Nephron progenitor cell (in vitro differentiated cells): ENCODE results near the gene GYS1.

Source experiments
- DNase-seq: peaks from one replicate; pipeline ENCODE4 v3.0.0; 2021
- H3K27ac Mint-ChIP-seq: 2 replicates; pipeline ENCODE4 v1.8.0; 2021; ENCODE audit warnings: mild to moderate bottlenecking, moderate library complexity, mixed read lengths
- H3K27me3 Mint-ChIP-seq: 2 replicates; pipeline ENCODE4 v1.8.0; 2021; ENCODE audit warnings: mild to moderate bottlenecking, low read depth, mixed read lengths; ENCODE audit not compliant: poor library complexity
- H3K36me3 Mint-ChIP-seq: 2 replicates; pipeline ENCODE4 v1.8.0; 2021; ENCODE audit warnings: low read depth, mixed read lengths
- H3K4me1 Mint-ChIP-seq: 2 replicates; pipeline ENCODE4 v1.8.0; 2021; ENCODE audit warnings: mixed read lengths
- H3K4me3 Mint-ChIP-seq: 2 replicates; pipeline ENCODE4 v1.8.0; 2021; ENCODE audit warnings: mild to moderate bottlenecking, moderate library complexity, mixed read lengths
- H3K9me3 Mint-ChIP-seq: 2 replicates; pipeline ENCODE4 v1.8.0; 2021; ENCODE audit warnings: mild to moderate bottlenecking, moderate library complexity, mixed read lengths
- CTCF ChIP-seq: fragments of 200-600 bp; sonication (generic); IDR thresholded peaks from 2 replicates; pipeline ENCODE4 v1.5.0; 2021; ENCODE audit warnings: antibody characterized with exemption

GYS1 gene

GRCh38 chr19:48970139-48970766 lies 22.9 kb downstream of the GYS1 start:
- Mint-ChIP-seq H3K36me3 (peaks cover 54% of the 10 kb centered on the region), H3K4me1 (peaks cover 37% of the 10 kb centered on the region), H3K27ac (peak overlapping the region; percentile 48)

DNA sequence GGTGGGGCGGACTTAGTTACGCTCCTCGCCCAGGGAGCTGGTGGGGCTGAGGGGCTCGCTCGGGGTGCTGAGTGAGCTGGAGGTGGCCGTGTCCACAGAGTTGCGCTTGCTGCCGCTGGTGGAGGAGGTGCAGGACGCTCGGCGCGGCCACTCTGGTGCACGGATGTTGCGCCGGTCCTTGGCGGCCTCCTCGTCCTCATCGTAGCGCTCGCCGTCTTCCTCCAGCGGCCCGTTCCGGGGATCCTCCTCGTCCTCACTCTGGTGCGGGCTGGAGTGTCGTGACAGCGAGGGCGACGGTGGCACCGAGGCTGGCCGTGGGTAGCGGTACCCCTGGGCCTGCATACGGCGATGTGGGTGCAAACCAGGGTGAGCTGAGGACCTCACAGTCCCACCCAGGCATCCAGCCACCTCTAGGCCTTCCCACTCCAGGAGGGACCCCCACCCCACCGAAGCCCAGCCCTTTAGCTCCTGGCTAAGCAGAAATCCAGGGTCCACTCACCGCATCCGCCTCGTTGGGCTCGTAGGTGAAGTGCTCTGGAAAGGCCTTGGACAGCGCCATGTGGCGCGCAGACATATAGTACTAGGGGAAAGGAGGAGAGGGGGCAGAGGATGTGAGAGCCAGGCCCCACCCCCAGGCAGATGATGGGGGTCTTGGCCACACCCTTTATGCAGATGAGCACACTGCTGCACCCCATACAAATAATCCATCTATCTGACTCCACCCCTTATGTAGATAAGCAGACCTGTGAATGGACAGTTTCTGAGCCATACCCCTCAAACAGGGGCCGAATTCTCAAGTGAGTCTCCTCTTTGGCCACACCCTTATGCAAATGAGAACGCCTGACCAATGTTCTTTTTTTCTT lies 23.6 kb downstream of the GYS1 start:
- Mint-ChIP-seq H3K4me3 (no peak overlapping the region), H3K27ac (no peak overlapping the region), H3K9me3 (no peaks in the 10 kb centered on the region), H3K36me3 (peaks cover 54% of the 10 kb centered on the region), H3K27me3 (peaks cover 2% of the 10 kb centered on the region), H3K4me1 (peaks cover 42% of the 10 kb centered on the region)
- TF ChIP-seq CTCF = no peak
- no peak for DNase-seq

More at GRCh38 chr19:48970139-48970766, 22.9 kb downstream of the GYS1 start:
- DNase-seq = no peak
- no peak for TF ChIP-seq CTCF
- Mint-ChIP-seq H3K9me3 (no peaks in the 10 kb centered on the region), H3K4me3 (no peak overlapping the region), H3K27me3 (peaks cover 2% of the 10 kb centered on the region)

- Mint-ChIP-seq H3K9me3 (no peaks in the 10 kb centered on the region), H3K36me3 (peaks cover 54% of the 10 kb centered on the region), H3K27me3 (peaks cover 2% of the 10 kb centered on the region), H3K4me3 (no peak overlapping the region), H3K27ac (no peak overlapping the region), H3K4me1 (peaks cover 49% of the 10 kb centered on the region)
- no peak for TF ChIP-seq CTCF
- DNase-seq = no peak
Measured at GRCh38 chr19:48968813-48969218, 24.3 kb downstream of the GYS1 start.

GRCh38 chr19:48968179-48968661 lies 24.9 kb downstream of the GYS1 start:
- Mint-ChIP-seq H3K27me3 (peaks cover 5% of the 10 kb centered on the region), H3K36me3 (peaks cover 53% of the 10 kb centered on the region), H3K27ac (peak overlapping the region; percentile 58), H3K4me3 (no peak overlapping the region), H3K9me3 (no peaks in the 10 kb centered on the region), H3K4me1 (peaks cover 55% of the 10 kb centered on the region)
- DNase-seq = no peak
- TF ChIP-seq CTCF = no peak

- no peak for DNase-seq
- TF ChIP-seq CTCF = no peak
- Mint-ChIP-seq H3K9me3 (no peaks in the 10 kb centered on the region), H3K4me1 (peaks cover 61% of the 10 kb centered on the region), H3K27me3 (peaks cover 7% of the 10 kb centered on the region), H3K36me3 (peaks cover 48% of the 10 kb centered on the region), H3K4me3 (peak overlapping the region; percentile 99), H3K27ac (peak overlapping the region; percentile 78)
Measured at GRCh38 chr19:48967346-48968178, 25.5 kb downstream of the GYS1 start.
